Upper lobe of left lung (tissue), 6 donors: ENCODE results near the gene ZBTB16. TPM values are rescaled to one million over a fixed set of nuclear protein-coding genes. Genes with fewer than 3 reads are reported as not detected.

Experiments
- ATAC-seq, 2 donors: fragments of 200-7000 bp; cut with Tn5 transposase; one replicate each; pipeline ENCODE4 v1.9.1; 2022; ENCODE audit warnings: mild to moderate bottlenecking in 2 of 2, moderate library complexity in 2 of 2; ENCODE audit not compliant: low FRiP score in 2 of 2
- DNase-seq, 2 donors: peaks; one replicate each; pipeline ENCODE4 v3.0.0-alpha.2; 2019 to 2020
- H3K27ac ChIP-seq, 4 donors: fragments of 200-600 bp; sonication (generic); one replicate each; pipeline ENCODE4 v1.5.1; 2016 to 2019
- H3K27me3 ChIP-seq, 4 donors: fragments of 200-600 bp; sonication (generic); one replicate each; pipeline ENCODE4 v1.5.1; 2017 to 2019
- H3K36me3 ChIP-seq, 4 donors: fragments of 200-600 bp; sonication (generic); one replicate each; pipeline ENCODE4 v1.5.1; 2016 to 2019
- H3K4me1 ChIP-seq, 4 donors: fragments of 200-600 bp; sonication (generic); one replicate each; pipeline ENCODE4 v1.5.1; 2018 to 2019
- H3K4me3 ChIP-seq, 4 donors: fragments of 200-600 bp; sonication (generic); one replicate each; pipeline ENCODE4 v1.5.1; 2017 to 2019; ENCODE audit warnings: mild to moderate bottlenecking in 2 of 4, moderate library complexity in 1 of 4
- H3K9me3 ChIP-seq, 4 donors: fragments of 200-600 bp; sonication (generic); one replicate each; pipeline ENCODE4 v1.5.1; 2018 to 2019
- EP300 ChIP-seq, 4 donors: sonication (generic); formaldehyde crosslinking; IDR thresholded peaks; one replicate each; pipeline ENCODE4 v1.5.1; 2017; ENCODE audit warnings: antibody characterized with exemption in 4 of 4, control low read depth in 2 of 4
- POLR2A ChIP-seq, 4 donors: fragments of 450-650 bp; IDR thresholded peaks; one replicate each; pipeline ENCODE4 v1.5.1; 2016 to 2017; ENCODE audit warnings: antibody characterized with exemption in 4 of 4, mild to moderate bottlenecking in 2 of 4
- POLR2AphosphoS5 ChIP-seq, 2 donors: sonication (generic); formaldehyde crosslinking; IDR thresholded peaks; one replicate each; pipeline ENCODE4 v1.5.1; 2017; ENCODE audit warnings: antibody characterized with exemption in 2 of 2
- WGBS, 2 donors: methylation state at CpG; one replicate each; pipeline ENCODE4 v1.1.5; 2017 to 2018; 5-methylcytosine and 5-hydroxymethylcytosine counted together
- total RNA-seq, 6 donors: library from RNA; depleted of rRNA in 4 of 6; stranded (reverse); fragments of >200 nt in 4 of 6; gene quantifications; one replicate each; pipeline versions ENCODE4 v1.1.0 to v1.2.1, GENCODE V29; 2016 to 2021
- TF ChIP-seq, protein P1 (sequence below), 6 experiments: fragments of 450-650 bp in 4 of 6; fragments of 200-600 bp in 2 of 6; sonication (generic) in 2 of 6; IDR thresholded peaks; one replicate each; pipeline ENCODE4 v1.5.1; 2016 to 2019; ENCODE audit warnings: antibody characterized with exemption in 6 of 6
- donor health status: DM: no; HTN: no; CAD: no; lungs with moderate emphysema.
- donor health status: DM: no; HTN: yes; CAD: no; lungs with severe emphysema.

ZBTB16 gene
- total RNA-seq, 6 donors from 2014 or later, result 110 to 584 (median 179) TPM

DNA sequence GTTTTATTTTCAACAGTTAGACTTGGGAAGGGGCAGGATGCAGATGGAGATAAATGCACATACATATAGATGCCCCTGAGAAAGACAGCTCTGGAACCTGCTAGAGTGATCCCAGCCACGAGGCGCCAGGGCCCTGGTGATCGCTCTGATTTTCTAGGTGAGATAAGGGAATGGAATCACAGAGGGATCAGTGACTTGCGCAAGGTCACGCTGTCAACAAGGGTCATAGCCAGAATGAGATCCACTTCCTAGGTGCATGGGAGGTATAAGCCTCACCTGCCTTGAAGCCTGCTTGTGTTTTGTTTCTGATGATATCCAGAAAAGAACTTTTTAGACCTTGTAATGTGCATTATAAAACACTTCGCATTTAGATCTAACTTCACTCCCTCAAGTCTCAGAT is 47.5 kb downstream of the ZBTB16 start:
- Histone ChIP-seq H3K4me3 (no peak overlapping the region), H3K27ac (peak overlapping the region in 2 of 4 donors; percentile 4 to 42), H3K9me3 (no peaks in the 10 kb centered on the region), H3K36me3 (peaks cover 0 to 38% (median 6%) of the 10 kb centered on the region in 4 donors), H3K4me1 (peaks cover 73 to 100% (median 92%) of the 10 kb centered on the region in 4 donors), H3K27me3 (no peaks in the 10 kb centered on the region)
- TF ChIP-seq POLR2A (IDR thresholded peaks at IDR 0.05), result no peak
- no peak for TF ChIP-seq POLR2AphosphoS5 (IDR thresholded peaks at IDR 0.05)
- no peak for TF ChIP-seq EP300 (IDR thresholded peaks at IDR 0.05)
- TF ChIP-seq, protein P1, sequence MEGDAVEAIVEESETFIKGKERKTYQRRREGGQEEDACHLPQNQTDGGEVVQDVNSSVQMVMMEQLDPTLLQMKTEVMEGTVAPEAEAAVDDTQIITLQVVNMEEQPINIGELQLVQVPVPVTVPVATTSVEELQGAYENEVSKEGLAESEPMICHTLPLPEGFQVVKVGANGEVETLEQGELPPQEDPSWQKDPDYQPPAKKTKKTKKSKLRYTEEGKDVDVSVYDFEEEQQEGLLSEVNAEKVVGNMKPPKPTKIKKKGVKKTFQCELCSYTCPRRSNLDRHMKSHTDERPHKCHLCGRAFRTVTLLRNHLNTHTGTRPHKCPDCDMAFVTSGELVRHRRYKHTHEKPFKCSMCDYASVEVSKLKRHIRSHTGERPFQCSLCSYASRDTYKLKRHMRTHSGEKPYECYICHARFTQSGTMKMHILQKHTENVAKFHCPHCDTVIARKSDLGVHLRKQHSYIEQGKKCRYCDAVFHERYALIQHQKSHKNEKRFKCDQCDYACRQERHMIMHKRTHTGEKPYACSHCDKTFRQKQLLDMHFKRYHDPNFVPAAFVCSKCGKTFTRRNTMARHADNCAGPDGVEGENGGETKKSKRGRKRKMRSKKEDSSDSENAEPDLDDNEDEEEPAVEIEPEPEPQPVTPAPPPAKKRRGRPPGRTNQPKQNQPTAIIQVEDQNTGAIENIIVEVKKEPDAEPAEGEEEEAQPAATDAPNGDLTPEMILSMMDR (IDR thresholded peaks at IDR 0.05), result no peak
- ATAC-seq, result no peak
- WGBS, 2 donors, result 93 to 96% methylated on average over 6 of the region's 6 CpGs
- peak in 1 of 2 donors; percentile 19 for DNase-seq

DNA sequence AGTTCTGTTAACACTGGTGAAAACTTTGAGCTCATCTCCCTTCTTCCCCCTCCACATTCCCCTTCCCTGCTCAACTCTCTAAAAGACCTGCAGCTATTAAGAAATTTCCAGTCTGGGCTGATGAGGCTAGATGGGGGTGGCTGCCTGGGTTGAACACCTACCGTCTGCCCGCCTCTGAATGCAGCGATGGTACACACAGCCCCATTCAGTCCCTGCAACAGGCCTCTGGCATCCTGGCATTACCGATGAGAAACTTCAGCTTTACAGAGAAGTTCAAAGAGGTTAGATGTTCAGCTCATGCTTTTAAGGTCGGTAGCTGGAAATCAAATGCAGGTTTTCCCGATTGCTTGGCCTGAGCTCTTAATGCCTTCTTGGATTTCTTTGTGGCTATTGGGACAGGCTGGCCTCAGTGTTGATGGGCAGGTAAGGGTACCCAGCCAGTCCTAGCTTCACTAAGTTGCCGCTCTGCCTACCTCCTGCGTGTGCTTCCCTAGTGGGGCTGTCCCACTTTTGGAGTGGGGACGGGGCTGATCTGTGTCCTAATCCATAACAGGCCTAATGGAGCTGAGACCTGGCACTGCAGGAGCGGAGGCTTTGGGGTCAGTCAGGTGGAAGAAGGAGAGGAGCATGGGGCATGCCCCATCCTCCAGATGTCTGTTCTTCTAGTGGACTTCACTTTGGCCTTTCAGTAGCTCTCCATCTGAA is 49.1 kb downstream of the ZBTB16 start:
- 88 to 91% methylated on average over 9 to 10 of the region's 10 CpGs for whole genome bisulfite sequencing, 2 donors
- no peak for TF ChIP-seq POLR2AphosphoS5 (IDR thresholded peaks at IDR 0.05)
- DNase-seq (no peak), ATAC-seq (no peak)
- Histone ChIP-seq H3K4me3 (no peak overlapping the region), H3K4me1 (peaks cover 70 to 100% (median 95%) of the 10 kb centered on the region in 4 donors), H3K9me3 (no peaks in the 10 kb centered on the region), H3K36me3 (peaks cover 0 to 38% (median 6%) of the 10 kb centered on the region in 4 donors), H3K27ac (peak overlapping the region; percentile 71 to 84 (median 78)), H3K27me3 (no peaks in the 10 kb centered on the region)

DNA sequence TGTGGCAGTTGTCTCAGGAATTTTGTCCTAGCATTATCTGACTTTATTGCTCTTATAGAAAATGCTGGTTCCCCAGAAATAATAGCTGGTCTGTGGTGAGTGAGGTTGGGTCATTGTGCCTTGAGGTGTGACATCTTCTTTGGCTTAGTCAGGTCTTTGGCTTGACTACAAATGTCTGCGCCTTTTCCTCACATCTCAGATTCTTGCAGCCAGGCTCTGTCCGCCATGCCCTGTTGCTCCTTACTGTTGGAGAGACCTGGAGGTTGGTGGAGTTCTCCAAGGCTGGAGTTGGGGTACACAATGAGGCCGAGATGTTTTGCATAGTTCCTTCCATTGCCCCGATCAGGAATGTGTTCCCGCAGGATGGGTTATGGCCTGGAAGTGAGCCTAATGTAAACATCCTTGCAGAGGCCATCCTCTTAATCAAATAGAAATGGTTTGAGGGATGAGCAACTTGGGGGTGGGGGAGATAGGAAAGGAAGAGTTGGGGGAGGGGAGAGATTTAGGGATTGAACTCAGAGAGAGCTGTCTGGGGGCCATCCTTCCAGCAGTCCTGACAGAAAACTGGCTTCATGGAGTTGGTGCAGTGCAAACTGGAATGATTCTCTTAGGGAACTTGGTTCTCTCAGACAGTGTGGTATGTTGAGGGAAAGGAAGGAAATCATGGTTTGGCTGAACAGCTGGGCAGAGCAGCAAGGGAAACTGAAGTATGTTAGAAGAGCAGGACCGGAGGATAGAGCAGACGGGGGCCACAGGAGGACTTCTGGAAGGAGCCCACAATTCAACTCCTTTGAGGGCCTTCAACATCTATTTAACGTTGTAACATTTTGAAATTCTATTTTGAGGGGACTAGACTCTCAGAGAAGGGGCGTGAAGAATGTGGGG is 49.9 kb downstream of the ZBTB16 start:
- peaks cover 70 to 100% (median 95%) of the 10 kb centered on the region in 4 donors for H3K4me1 ChIP-seq
- TF ChIP-seq EP300 (IDR thresholded peaks at IDR 0.05) (no peak), POLR2AphosphoS5 (IDR thresholded peaks at IDR 0.05) (no peak), POLR2A (IDR thresholded peaks at IDR 0.05) (no peak)
- TF ChIP-seq, protein P1 (IDR thresholded peaks at IDR 0.05), result no peak
- peaks cover 0 to 34% (median 6%) of the 10 kb centered on the region in 4 donors for H3K36me3 ChIP-seq
- peak; percentile 19 to 26 for ATAC-seq
- no peaks in the 10 kb centered on the region for H3K9me3 ChIP-seq
- peak overlapping the region; percentile 71 to 84 (median 78) for H3K27ac ChIP-seq
- H3K27me3 ChIP-seq, result no peaks in the 10 kb centered on the region
- no peak for DNase-seq
- WGBS, 2 donors, result 60 to 64% methylated on average over 9 of the region's 9 CpGs
- H3K4me3 ChIP-seq, result peak overlapping the region in 1 of 4 donors; percentile 7

DNA sequence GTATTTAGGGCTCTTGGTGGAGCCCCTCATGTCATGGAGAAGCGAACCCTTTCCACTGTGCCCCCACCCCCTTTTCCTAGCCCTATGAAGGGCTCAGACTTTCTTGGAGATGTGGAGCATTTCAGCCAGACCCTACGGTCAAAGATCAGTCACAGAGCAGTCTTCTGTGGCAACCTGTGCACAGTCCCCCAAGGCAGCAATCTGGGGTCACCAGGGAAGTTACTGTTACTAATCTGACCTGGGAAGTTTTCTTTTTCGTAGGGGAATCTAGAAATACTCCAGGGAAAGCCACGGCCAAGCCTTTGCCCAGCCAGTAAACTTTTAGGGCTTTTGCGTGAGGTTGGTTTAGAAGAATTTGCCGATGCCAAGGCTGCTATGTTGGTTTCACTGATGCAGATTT is 50.6 kb downstream of the ZBTB16 start:
- no peak for ATAC-seq
- H3K4me1 ChIP-seq, result peaks cover 70 to 100% (median 96%) of the 10 kb centered on the region in 4 donors
- WGBS, 2 donors, result 75 to 76% methylated on average over 5 to 6 of the region's 6 CpGs

More for the DNA sequence above, 50.6 kb downstream of the ZBTB16 start:
- DNase-seq, result no peak
- Histone ChIP-seq H3K4me3 (peak overlapping the region in 1 of 4 donors; percentile 7), H3K9me3 (no peaks in the 10 kb centered on the region), H3K36me3 (peaks cover 0 to 27% (median 4%) of the 10 kb centered on the region in 4 donors), H3K27ac (peak overlapping the region; percentile 71 to 84 (median 78)), H3K27me3 (no peaks in the 10 kb centered on the region)
- TF ChIP-seq POLR2A (IDR thresholded peaks at IDR 0.05), result no peak
- no peak for TF ChIP-seq EP300 (IDR thresholded peaks at IDR 0.05)
- TF ChIP-seq, protein P1 (IDR thresholded peaks at IDR 0.05), result no peak
- no peak for TF ChIP-seq POLR2AphosphoS5 (IDR thresholded peaks at IDR 0.05)
